Raji (cell line): ENCODE results near the gene RNF157.
A peak's percentile ranks its signal among the peaks of the same experiment; 100 is the strongest.

Experiments
- POLR2A ChIP-seq: IDR thresholded peaks from 2 replicates; pipeline ENCODE4 v1.6.1; 2011; ENCODE audit warnings: low read depth, low read length, control low read depth; ENCODE audit not compliant: insufficient read depth

RNF157 gene

GRCh38 chr17:76264425-76264754, 24.1 kb upstream of the RNF157 start:
- TF ChIP-seq POLR2A, result no peak

- TF ChIP-seq POLR2A, result no peak
Observed at GRCh38 chr17:76263896-76264295, 23.6 kb upstream of the RNF157 start.

GRCh38 chr17:76262732-76263344, 22.5 kb upstream of the RNF157 start:
- TF ChIP-seq POLR2A, result peak; percentile 33

GRCh38 chr17:76261421-76262215, 21.3 kb upstream of the RNF157 start:
- no peak for TF ChIP-seq POLR2A

GRCh38 chr17:76260669-76261068, 20.4 kb upstream of the RNF157 start:
- no peak for TF ChIP-seq POLR2A

- no peak for TF ChIP-seq POLR2A
Observed at GRCh38 chr17:76260220-76260619, 19.9 kb upstream of the RNF157 start.

- TF ChIP-seq POLR2A, result no peak
Observed at GRCh38 chr17:76255801-76256429, 15.6 kb upstream of the RNF157 start.

- TF ChIP-seq POLR2A, result no peak
Observed at GRCh38 chr17:76254275-76254674, 14.0 kb upstream of the RNF157 start.

- no peak for TF ChIP-seq POLR2A
Observed at GRCh38 chr17:76253841-76254240, 13.5 kb upstream of the RNF157 start.

- TF ChIP-seq POLR2A, result no peak
Observed at GRCh38 chr17:76252040-76252954, 12.0 kb upstream of the RNF157 start.

- TF ChIP-seq POLR2A, result no peak
Observed at GRCh38 chr17:76251478-76252039, 11.3 kb upstream of the RNF157 start.

GRCh38 chr17:76250141-76250540, 9.8 kb upstream of the RNF157 start:
- TF ChIP-seq POLR2A, result no peak

GRCh38 chr17:76248013-76248782, 7.9 kb upstream of the RNF157 start:
- TF ChIP-seq POLR2A, result no peak

GRCh38 chr17:76247304-76247703, 7.0 kb upstream of the RNF157 start:
- no peak for TF ChIP-seq POLR2A
